Activated effector memory CD4-positive, alpha-beta T cell treated with anti-CD3 and anti-CD28 coated beads, Interleukin-2, amount 50 U/mL, for 16 hours (primary cell): ENCODE data around the gene KCNE4.

Experiments used
- DNase-seq: peaks from one replicate; pipeline ENCODE4 v3.0.0-alpha.2; 2020

The KCNE4 gene

GRCh38 chr2:223088866-223089265 is 36.9 kb downstream of the KCNE4 start:
- no peak for DNase-seq

- DNase-seq = no peak
Observed at GRCh38 chr2:223090039-223090438, 38.0 kb downstream of the KCNE4 start.

- no peak for DNase-seq
Observed at GRCh38 chr2:223090540-223091235, 38.7 kb downstream of the KCNE4 start.

- no peak for DNase-seq
Observed at GRCh38 chr2:223092667-223093066, 40.7 kb downstream of the KCNE4 start.

- no peak for DNase-seq
Observed at GRCh38 chr2:223093436-223094241, 41.6 kb downstream of the KCNE4 start.

- DNase-seq = no peak
Observed at GRCh38 chr2:223095207-223095606, 43.2 kb downstream of the KCNE4 start.

GRCh38 chr2:223096235-223096970 is 44.4 kb downstream of the KCNE4 start:
- no peak for DNase-seq

GRCh38 chr2:223097888-223098383 is 45.9 kb downstream of the KCNE4 start:
- no peak for DNase-seq

- no peak for DNase-seq
Observed at GRCh38 chr2:223099561-223099960, 47.6 kb downstream of the KCNE4 start.

GRCh38 chr2:223100061-223100511 is 48.1 kb downstream of the KCNE4 start:
- DNase-seq = no peak

GRCh38 chr2:223101340-223102039 is 49.5 kb downstream of the KCNE4 start:
- DNase-seq = no peak

- DNase-seq = no peak
Observed at GRCh38 chr2:223102040-223102400, 50.0 kb downstream of the KCNE4 start.

- no peak for DNase-seq
Observed at GRCh38 chr2:223102450-223102849, 50.5 kb downstream of the KCNE4 start.

- no peak for DNase-seq
Observed at GRCh38 chr2:223104336-223105132, 52.5 kb downstream of the KCNE4 start.
